ENCODE measurements around the gene BROX. TPM values are rescaled to one million over a fixed set of nuclear protein-coding genes. Genes with fewer than 3 reads are reported as not detected.
A peak's percentile ranks its signal among the peaks of the same experiment; 100 is the strongest.
"Not testable (repeated sequence)": the region's sequence is repeated elsewhere in the genome, so short reads cannot be mapped to it uniquely, and the experiment has no call there.

BROX gene
- total RNA-seq, result 41.4 and 45.1 TPM in 2 replicates
- long read RNA-seq, full-length matches to known transcripts, result 6 of 45 reads
- long read RNA-seq, partial matches to known transcripts, result 13 of 45 reads
- long read RNA-seq, other reads (novel, unspliced or antisense), result 26 of 45 reads

- Mint-ChIP-seq H3K9me3 (ENCODE audit: unreplicated experiment) (no peaks in the 10 kb centered on the region), H3K4me3 (ENCODE audit: unreplicated experiment) (peak within 1 kb of the TSS; percentile 95), H3K27me3 (ENCODE audit: unreplicated experiment) (no peaks in the 10 kb centered on the region), H3K4me1 (ENCODE audit: unreplicated experiment) (peaks cover 35% of the 10 kb centered on the region), H3K27ac (ENCODE audit: unreplicated experiment) (peak within 1 kb of the TSS; percentile 100), H3K36me3 (ENCODE audit: unreplicated experiment) (peaks cover 8% of the 10 kb centered on the region)
- peak; percentile 97 for DNase-seq (ENCODE audit: extremely low spot score, unreplicated experiment)
- TF ChIP-seq CTCF (IDR thresholded peaks at IDR 0.05), result no peak
Observed at GRCh38 chr1:222712253-222713090, at the start of gene BROX, which contains the start of gene AIDA. BROX (plus strand) TSS chr1:222712564; CDS start chr1:222715700, 3,136 bp downstream. AIDA (minus strand) TSS chr1:222712491; CDS start chr1:222712317, 174 bp downstream.

- peaks cover 57% of the 10 kb centered on the region for H3K36me3 Mint-ChIP-seq (ENCODE audit: unreplicated experiment)
- DNase-seq (ENCODE audit: extremely low spot score, unreplicated experiment), result no peak
- H3K4me1 Mint-ChIP-seq (ENCODE audit: unreplicated experiment), result no peaks in the 10 kb centered on the region
- no peak overlapping the region for H3K27ac Mint-ChIP-seq (ENCODE audit: unreplicated experiment)
- TF ChIP-seq CTCF (IDR thresholded peaks at IDR 0.05), result no peak
- no peak overlapping the region for H3K4me3 Mint-ChIP-seq (ENCODE audit: unreplicated experiment)
- no peaks in the 10 kb centered on the region for H3K27me3 Mint-ChIP-seq (ENCODE audit: unreplicated experiment)
- no peaks in the 10 kb centered on the region for H3K9me3 Mint-ChIP-seq (ENCODE audit: unreplicated experiment)
Observed at GRCh38 chr1:222663431-222663934, 48.9 kb upstream of the BROX start.

GRCh38 chr1:222665964-222666363 lies 46.4 kb upstream of the BROX start:
- no peak overlapping the region for H3K4me3 Mint-ChIP-seq (ENCODE audit: unreplicated experiment)
- no peak overlapping the region for H3K27ac Mint-ChIP-seq (ENCODE audit: unreplicated experiment)
- no peaks in the 10 kb centered on the region for H3K9me3 Mint-ChIP-seq (ENCODE audit: unreplicated experiment)
- H3K4me1 Mint-ChIP-seq (ENCODE audit: unreplicated experiment), result no peaks in the 10 kb centered on the region
- H3K36me3 Mint-ChIP-seq (ENCODE audit: unreplicated experiment), result peaks cover 51% of the 10 kb centered on the region
- H3K27me3 Mint-ChIP-seq (ENCODE audit: unreplicated experiment), result no peaks in the 10 kb centered on the region
- no peak for DNase-seq (ENCODE audit: extremely low spot score, unreplicated experiment)
- no peak for TF ChIP-seq CTCF (IDR thresholded peaks at IDR 0.05)

- DNase-seq (ENCODE audit: extremely low spot score, unreplicated experiment); H3K27ac Mint-ChIP-seq (ENCODE audit: unreplicated experiment); H3K4me3 Mint-ChIP-seq (ENCODE audit: unreplicated experiment); H3K4me1 Mint-ChIP-seq (ENCODE audit: unreplicated experiment); H3K9me3 Mint-ChIP-seq (ENCODE audit: unreplicated experiment); H3K27me3 Mint-ChIP-seq (ENCODE audit: unreplicated experiment): not testable (repeated sequence)
- H3K36me3 Mint-ChIP-seq (ENCODE audit: unreplicated experiment), result peaks cover 49% of the 10 kb centered on the region
Observed at GRCh38 chr1:222668184-222668583, 44.2 kb upstream of the BROX start.

GRCh38 chr1:222669107-222669506 lies 43.3 kb upstream of the BROX start:
- H3K27ac Mint-ChIP-seq (ENCODE audit: unreplicated experiment); DNase-seq (ENCODE audit: extremely low spot score, unreplicated experiment); H3K27me3 Mint-ChIP-seq (ENCODE audit: unreplicated experiment); H3K4me1 Mint-ChIP-seq (ENCODE audit: unreplicated experiment); H3K9me3 Mint-ChIP-seq (ENCODE audit: unreplicated experiment); H3K4me3 Mint-ChIP-seq (ENCODE audit: unreplicated experiment): not testable (repeated sequence)
- peaks cover 51% of the 10 kb centered on the region for H3K36me3 Mint-ChIP-seq (ENCODE audit: unreplicated experiment)

- Mint-ChIP-seq H3K4me3 (ENCODE audit: unreplicated experiment) (no peak overlapping the region), H3K27me3 (ENCODE audit: unreplicated experiment) (no peaks in the 10 kb centered on the region), H3K27ac (ENCODE audit: unreplicated experiment) (no peak overlapping the region), H3K36me3 (ENCODE audit: unreplicated experiment) (peaks cover 53% of the 10 kb centered on the region), H3K4me1 (ENCODE audit: unreplicated experiment) (no peaks in the 10 kb centered on the region), H3K9me3 (ENCODE audit: unreplicated experiment) (no peaks in the 10 kb centered on the region)
- no peak for DNase-seq (ENCODE audit: extremely low spot score, unreplicated experiment)
- TF ChIP-seq CTCF (IDR thresholded peaks at IDR 0.05), result no peak
Observed at GRCh38 chr1:222670110-222670509, 42.3 kb upstream of the BROX start.
